ENCODE measurements around the gene EMP1.

Gene EMP1
- 1.9 to 22.7 (median 9.6) reads per million in 9 experiments for total RNA-seq

- peaks cover 25 to 38% of the 10 kb centered on the region in 2 donors for H3K27me3 Mint-ChIP-seq
Measured at GRCh38 chr12:13196130-13196921, at the start of gene EMP1. TSS of gene EMP1 (plus strand) at chr12:13196726. CDS start at chr12:13211511, 14,785 bp downstream.

GRCh38 chr12:13147688-13148484 is 48.6 kb upstream of the EMP1 start:
- H3K36me3 Mint-ChIP-seq (ENCODE audit: insufficient read depth) = no peaks in the 10 kb centered on the region
- no peak overlapping the region for H3K27ac Mint-ChIP-seq
- H3K4me1 Mint-ChIP-seq (ENCODE audit: low read depth in 2 of 2) = peaks cover 7 to 13% of the 10 kb centered on the region in 2 donors
- DNase-seq (no peak), ATAC-seq (replicated peaks) (no peak)
- H3K9me3 Mint-ChIP-seq = no peaks in the 10 kb centered on the region
- peaks cover 0 to 12% of the 10 kb centered on the region in 2 donors for H3K27me3 Mint-ChIP-seq
- no peak overlapping the region for H3K4me3 Mint-ChIP-seq

More at GRCh38 chr12:13196130-13196921, at the start of gene EMP1:
- DNase-seq = peak; percentile 28 to 47 (median 40)
- ATAC-seq (replicated peaks) = peak; percentile 95
- peak within 1 kb of the TSS; percentile 70 to 73 for H3K4me3 Mint-ChIP-seq
- no peaks in the 10 kb centered on the region for H3K36me3 Mint-ChIP-seq (ENCODE audit: insufficient read depth)
- peak within 1 kb of the TSS; percentile 13 to 81 for H3K27ac Mint-ChIP-seq
- H3K9me3 Mint-ChIP-seq = no peaks in the 10 kb centered on the region
- peaks cover 13 to 19% of the 10 kb centered on the region in 2 donors for H3K4me1 Mint-ChIP-seq (ENCODE audit: low read depth in 2 of 2)

- no peaks in the 10 kb centered on the region for H3K36me3 Mint-ChIP-seq (ENCODE audit: insufficient read depth)
- peaks cover 7 to 13% of the 10 kb centered on the region in 2 donors for H3K4me1 Mint-ChIP-seq (ENCODE audit: low read depth in 2 of 2)
- ATAC-seq (replicated peaks) (no peak), DNase-seq (no peak)
- no peaks in the 10 kb centered on the region for H3K9me3 Mint-ChIP-seq
- H3K4me3 Mint-ChIP-seq = no peak overlapping the region
- H3K27ac Mint-ChIP-seq = no peak overlapping the region
- H3K27me3 Mint-ChIP-seq = peaks cover 0 to 12% of the 10 kb centered on the region in 2 donors
Measured at GRCh38 chr12:13148485-13148847, 48.1 kb upstream of the EMP1 start.

GRCh38 chr12:13149411-13149810 is 47.1 kb upstream of the EMP1 start:
- peaks cover 0 to 12% of the 10 kb centered on the region in 2 donors for H3K27me3 Mint-ChIP-seq
- no peak for ATAC-seq (replicated peaks)
- H3K9me3 Mint-ChIP-seq = no peaks in the 10 kb centered on the region
- no peak for DNase-seq
- peaks cover 6 to 7% of the 10 kb centered on the region in 2 donors for H3K4me1 Mint-ChIP-seq (ENCODE audit: low read depth in 2 of 2)
- H3K36me3 Mint-ChIP-seq (ENCODE audit: insufficient read depth) = no peaks in the 10 kb centered on the region
- no peak overlapping the region for H3K4me3 Mint-ChIP-seq
- H3K27ac Mint-ChIP-seq = no peak overlapping the region

- no peak overlapping the region for H3K4me3 Mint-ChIP-seq
- H3K27ac Mint-ChIP-seq = no peak overlapping the region
- no peaks in the 10 kb centered on the region for H3K4me1 Mint-ChIP-seq (ENCODE audit: low read depth in 2 of 2)
- no peak for DNase-seq
- no peaks in the 10 kb centered on the region for H3K36me3 Mint-ChIP-seq (ENCODE audit: insufficient read depth)
- no peak for ATAC-seq (replicated peaks)
- no peaks in the 10 kb centered on the region for H3K9me3 Mint-ChIP-seq
- H3K27me3 Mint-ChIP-seq = peaks cover 0 to 12% of the 10 kb centered on the region in 2 donors
Measured at GRCh38 chr12:13152281-13152680, 44.2 kb upstream of the EMP1 start.

GRCh38 chr12:13152756-13153155 is 43.8 kb upstream of the EMP1 start:
- no peak for DNase-seq
- no peak for ATAC-seq (replicated peaks)
- H3K9me3 Mint-ChIP-seq = no peaks in the 10 kb centered on the region
- H3K4me3 Mint-ChIP-seq = no peak overlapping the region
- no peaks in the 10 kb centered on the region for H3K36me3 Mint-ChIP-seq (ENCODE audit: insufficient read depth)
- no peak overlapping the region for H3K27ac Mint-ChIP-seq
- no peaks in the 10 kb centered on the region for H3K4me1 Mint-ChIP-seq (ENCODE audit: low read depth in 2 of 2)
- H3K27me3 Mint-ChIP-seq = peaks cover 0 to 15% of the 10 kb centered on the region in 2 donors

- no peak for ATAC-seq (replicated peaks)
- Mint-ChIP-seq H3K36me3 (ENCODE audit: insufficient read depth) (no peaks in the 10 kb centered on the region), H3K4me3 (no peak overlapping the region), H3K9me3 (no peaks in the 10 kb centered on the region), H3K27ac (no peak overlapping the region), H3K4me1 (ENCODE audit: low read depth in 2 of 2) (no peaks in the 10 kb centered on the region), H3K27me3 (peaks cover 0 to 14% of the 10 kb centered on the region in 2 donors)
- DNase-seq = no peak
Measured at GRCh38 chr12:13153180-13153579, 43.3 kb upstream of the EMP1 start.

- Mint-ChIP-seq H3K9me3 (no peaks in the 10 kb centered on the region), H3K4me3 (no peak overlapping the region), H3K27me3 (peaks cover 0 to 12% of the 10 kb centered on the region in 2 donors), H3K27ac (no peak overlapping the region), H3K4me1 (ENCODE audit: low read depth in 2 of 2) (no peaks in the 10 kb centered on the region), H3K36me3 (ENCODE audit: insufficient read depth) (no peaks in the 10 kb centered on the region)
- ATAC-seq (replicated peaks) = no peak
- DNase-seq = no peak
Measured at GRCh38 chr12:13154027-13154538, 42.4 kb upstream of the EMP1 start.

- Mint-ChIP-seq H3K9me3 (no peaks in the 10 kb centered on the region), H3K4me3 (no peak overlapping the region), H3K27ac (no peak overlapping the region), H3K27me3 (peaks cover 0 to 8% of the 10 kb centered on the region in 2 donors), H3K4me1 (ENCODE audit: low read depth in 2 of 2) (no peaks in the 10 kb centered on the region), H3K36me3 (ENCODE audit: insufficient read depth) (no peaks in the 10 kb centered on the region)
- DNase-seq (no peak), ATAC-seq (replicated peaks) (no peak)
Measured at GRCh38 chr12:13154831-13155230, 41.7 kb upstream of the EMP1 start.

- no peaks in the 10 kb centered on the region for H3K36me3 Mint-ChIP-seq (ENCODE audit: insufficient read depth)
- no peak overlapping the region for H3K4me3 Mint-ChIP-seq
- DNase-seq = no peak
Measured at GRCh38 chr12:13156277-13156676, 40.2 kb upstream of the EMP1 start.

GRCh38 chr12:13161172-13161571 is 35.4 kb upstream of the EMP1 start:
- Mint-ChIP-seq H3K4me3 (no peak overlapping the region), H3K4me1 (ENCODE audit: low read depth in 2 of 2) (peaks cover 2 to 4% of the 10 kb centered on the region in 2 donors), H3K9me3 (no peaks in the 10 kb centered on the region), H3K36me3 (ENCODE audit: insufficient read depth) (no peaks in the 10 kb centered on the region), H3K27ac (no peak overlapping the region), H3K27me3 (peaks cover 0 to 11% of the 10 kb centered on the region in 2 donors)
- no peak for ATAC-seq (replicated peaks)
- no peak for DNase-seq

More at GRCh38 chr12:13156277-13156676, 40.2 kb upstream of the EMP1 start:
- peaks cover 0 to 11% of the 10 kb centered on the region in 2 donors for H3K27me3 Mint-ChIP-seq
- no peak for ATAC-seq (replicated peaks)
- no peaks in the 10 kb centered on the region for H3K9me3 Mint-ChIP-seq
- H3K27ac Mint-ChIP-seq = no peak overlapping the region
- no peaks in the 10 kb centered on the region for H3K4me1 Mint-ChIP-seq (ENCODE audit: low read depth in 2 of 2)

GRCh38 chr12:13162904-13163303 is 33.6 kb upstream of the EMP1 start:
- H3K9me3 Mint-ChIP-seq = no peaks in the 10 kb centered on the region

GRCh38 chr12:13163868-13164635 is 32.5 kb upstream of the EMP1 start:
- Mint-ChIP-seq H3K36me3 (ENCODE audit: insufficient read depth) (no peaks in the 10 kb centered on the region), H3K4me1 (ENCODE audit: low read depth in 2 of 2) (peaks cover 3 to 4% of the 10 kb centered on the region in 2 donors), H3K27ac (peak overlapping the region in 1 of 2 donors; percentile 35), H3K4me3 (no peak overlapping the region), H3K9me3 (no peaks in the 10 kb centered on the region), H3K27me3 (peaks cover 0 to 10% of the 10 kb centered on the region in 2 donors)
- DNase-seq (no peak), ATAC-seq (replicated peaks) (no peak)

More at GRCh38 chr12:13162904-13163303, 33.6 kb upstream of the EMP1 start:
- no peak overlapping the region for H3K4me3 Mint-ChIP-seq
- DNase-seq (no peak), ATAC-seq (replicated peaks) (no peak)
- no peaks in the 10 kb centered on the region for H3K36me3 Mint-ChIP-seq (ENCODE audit: insufficient read depth)
- H3K27ac Mint-ChIP-seq = no peak overlapping the region
- H3K27me3 Mint-ChIP-seq = peaks cover 0 to 6% of the 10 kb centered on the region in 2 donors
- peaks cover 3 to 4% of the 10 kb centered on the region in 2 donors for H3K4me1 Mint-ChIP-seq (ENCODE audit: low read depth in 2 of 2)

All from effector memory CD8-positive, alpha-beta T cell (primary cell).